HepG2 (cell line): ENCODE measurements around the gene BLVRB. TPM values are rescaled to one million over a fixed set of nuclear protein-coding genes. Genes with fewer than 3 reads are reported as not detected.

ENCODE experiments used
- BHLHE40 ChIP-seq: IDR thresholded peaks from 2 replicates; pipeline ENCODE4 v1.6.1; 2011; ENCODE audit warnings: low read length, improper control_type of control experiment
- CCDC6 ChIP-seq: sonication (generic); formaldehyde crosslinking; IDR thresholded peaks from 2 replicates; pipeline ENCODE4 v1.8.1; 2022; ENCODE audit warnings: mild to moderate bottlenecking, missing genetic modification reagents, moderate library complexity
- CREB1 ChIP-seq, 2 experiments: fragments of 450-650 bp in 1 of 2; IDR thresholded peaks; 2 replicates each; pipeline ENCODE4 v1.6.1; 2016 to 2017; ENCODE audit warnings: control low read depth in 1 of 2, mild to moderate bottlenecking in 1 of 2, missing compliant biosample characterization in 1 of 2, missing genetic modification characterization in 1 of 2
- GLMP ChIP-seq: sonication (generic); formaldehyde crosslinking; IDR thresholded peaks from 2 replicates; pipeline ENCODE4 v1.9.0; 2021; ENCODE audit warnings: missing genetic modification reagents, mild to moderate bottlenecking, borderline replicate concordance
- GPBP1L1 ChIP-seq: sonication (generic); formaldehyde crosslinking; IDR thresholded peaks from 2 replicates; pipeline ENCODE4 v1.5.0; 2020; ENCODE audit warnings: mild to moderate bottlenecking, missing genetic modification reagents
- HOXA3 ChIP-seq: sonication (generic); formaldehyde crosslinking; IDR thresholded peaks from 2 replicates; pipeline ENCODE4 v1.5.0; 2020; ENCODE audit warnings: missing genetic modification reagents
- MED1 ChIP-seq: sonication (generic); formaldehyde crosslinking; IDR thresholded peaks from 2 replicates; pipeline ENCODE4 v1.4.0; 2020; ENCODE audit warnings: missing genetic modification reagents
- MTA1 ChIP-seq: sonication (generic); formaldehyde crosslinking; IDR thresholded peaks from 2 replicates; pipeline ENCODE4 v1.4.0; 2020; ENCODE audit warnings: missing genetic modification reagents, mild to moderate bottlenecking, borderline replicate concordance
- PHF20 ChIP-seq: sonication (generic); formaldehyde crosslinking; IDR thresholded peaks from 2 replicates; pipeline ENCODE4 v1.5.0; 2020; ENCODE audit warnings: mild to moderate bottlenecking, missing genetic modification reagents
- PITX1 ChIP-seq: sonication (generic); formaldehyde crosslinking; IDR thresholded peaks from 2 replicates; pipeline ENCODE4 v1.5.1; 2020; ENCODE audit warnings: mild to moderate bottlenecking, missing genetic modification reagents
- PRDM4 ChIP-seq: sonication (generic); formaldehyde crosslinking; IDR thresholded peaks from 2 replicates; pipeline ENCODE4 v1.9.0; 2021; ENCODE audit warnings: missing genetic modification reagents, borderline replicate concordance
- RAD51 ChIP-seq: fragments of 450-650 bp; IDR thresholded peaks from 2 replicates; pipeline ENCODE4 v1.6.1; 2016; ENCODE audit warnings: borderline replicate concordance
- RBM22 ChIP-seq: fragments of 200-400 bp; formaldehyde crosslinking; optimal IDR thresholded peaks from 2 replicates; pipeline ENCODE3; 2017; ENCODE audit warnings: mild to moderate bottlenecking, low read length, moderate library complexity
- RXRA ChIP-seq: sonication (generic); formaldehyde crosslinking; IDR thresholded peaks from 2 replicates; pipeline ENCODE4 v1.5.1; 2020; ENCODE audit warnings: missing genetic modification reagents
- TBX3 ChIP-seq: fragments of 450-650 bp; IDR thresholded peaks from 2 replicates; pipeline ENCODE4 v1.6.1; 2017; ENCODE audit warnings: antibody characterized with exemption, mild to moderate bottlenecking, inconsistent platforms, borderline replicate concordance
- TRIM22 ChIP-seq: fragments of 450-650 bp; IDR thresholded peaks from 2 replicates; pipeline ENCODE4 v1.6.1; 2017
- ZMYM4 ChIP-seq: sonication (generic); formaldehyde crosslinking; IDR thresholded peaks from 2 replicates; pipeline ENCODE4 v1.8.1; 2023; ENCODE audit warnings: mild to moderate bottlenecking, missing genetic modification reagents
- ZNF260 ChIP-seq: sonication (generic); formaldehyde crosslinking; IDR thresholded peaks from 2 replicates; pipeline ENCODE4 v1.4.0; 2020; ENCODE audit warnings: missing genetic modification reagents, low read depth, mild to moderate bottlenecking, borderline replicate concordance
- ZNF3 ChIP-seq: IDR thresholded peaks from 2 replicates; pipeline ENCODE4 v1.7.0; 2017; ENCODE audit warnings: inconsistent platforms
- ZNF549 ChIP-seq: sonication (generic); formaldehyde crosslinking; IDR thresholded peaks from 2 replicates; pipeline ENCODE4 v1.5.0; 2020; ENCODE audit warnings: missing genetic modification reagents
- polyA plus RNA-seq, 8 experiments: library from polyadenylated mRNA; depleted of rRNA in 3 of 8; stranded (reverse) in 7 of 8; unstranded in 1 of 8; fragments of >200 nt; fragmentation: Illumina TruSeq in 4 of 8; extraction: Trizol in 4 of 8; gene quantifications; 2 replicates each; pipeline versions ENCODE4 v1.2.1 to v1.2.3, GENCODE V29; 2011 to 2016; ENCODE audit warnings: low read depth in 4 of 8, missing spikeins in 1 of 8, mixed read lengths in 1 of 8; ENCODE audit not compliant: insufficient read depth in 1 of 8
- total RNA-seq, 5 experiments: library from RNA; depleted of rRNA; stranded (reverse); fragments of >200 nt; fragmentation: Illumina TruSeq; extraction: Trizol; gene quantifications; 2 replicates each; pipeline ENCODE4 v1.2.3, GENCODE V29; 2016; ENCODE audit warnings: low read depth in 1 of 5
- TF ChIP-seq, protein P1 (sequence below): sonication (generic); formaldehyde crosslinking; IDR thresholded peaks from 2 replicates; pipeline ENCODE4 v1.4.0; 2020; ENCODE audit warnings: missing genetic modification reagents
- TF ChIP-seq, protein P2 (sequence below): IDR thresholded peaks from 2 replicates; pipeline ENCODE4 v1.6.1; 2016; ENCODE audit warnings: low read depth, borderline replicate concordance
- TF ChIP-seq, protein P3 (sequence below): sonication (generic); formaldehyde crosslinking; IDR thresholded peaks from 2 replicates; pipeline ENCODE4 v1.8.1; 2023; ENCODE audit warnings: mild to moderate bottlenecking, missing genetic modification reagents, borderline replicate concordance

The BLVRB gene
- total and polyA plus RNA-seq, 2 of the 13 experiments (the other 11 are each of a cell fraction or from before 2014, with no cell fraction given): 25.9 to 51.4 TPM

- TF ChIP-seq GLMP (CRISPR knock-in tag) (no peak), ZNF549 (CRISPR knock-in tag) (no peak), RAD51 (no peak), MED1 (peak; percentile 45), ZMYM4 (CRISPR knock-in tag) (peak; percentile 58), PHF20 (no peak), PRDM4 (no peak), TRIM22 (no peak), RXRA (CRISPR knock-in tag) (peak; percentile 76; the same call in 1 of the 2 replicates), TBX3 (no peak), CCDC6 (CRISPR knock-in tag) (0 out of 2 replicates have a peak, but pooled peaks have one; percentile 50), RBM22 (no peak), MTA1 (CRISPR knock-in tag) (no peak), CREB1 (IDR thresholded peaks at IDR 0.05) (peak; percentile 80), CREB1 (CRISPR knock-in tag; IDR thresholded peaks at IDR 0.05) (peak; percentile 89), ZNF260 (CRISPR knock-in tag) (no peak), BHLHE40 (no peak), PITX1 (peak; percentile 40; the same call in 1 of the 2 replicates), HOXA3 (CRISPR knock-in tag) (peak; percentile 76; the same call in 1 of the 2 replicates), ZNF3 (CRISPR knock-in tag) (no peak), GPBP1L1 (CRISPR knock-in tag) (no peak)
- TF ChIP-seq, protein P1, sequence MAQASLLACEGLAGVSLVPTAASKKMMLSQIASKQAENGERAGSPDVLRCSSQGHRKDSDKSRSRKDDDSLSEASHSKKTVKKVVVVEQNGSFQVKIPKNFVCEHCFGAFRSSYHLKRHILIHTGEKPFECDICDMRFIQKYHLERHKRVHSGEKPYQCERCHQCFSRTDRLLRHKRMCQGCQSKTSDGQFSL (CRISPR knock-in tag): peak; percentile 55; the same call in 1 of the 2 replicates
- TF ChIP-seq, protein P2, sequence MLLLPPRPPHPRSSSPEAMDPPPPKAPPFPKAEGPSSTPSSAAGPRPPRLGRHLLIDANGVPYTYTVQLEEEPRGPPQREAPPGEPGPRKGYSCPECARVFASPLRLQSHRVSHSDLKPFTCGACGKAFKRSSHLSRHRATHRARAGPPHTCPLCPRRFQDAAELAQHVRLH (CRISPR knock-in tag): no peak
- TF ChIP-seq, protein P3, sequence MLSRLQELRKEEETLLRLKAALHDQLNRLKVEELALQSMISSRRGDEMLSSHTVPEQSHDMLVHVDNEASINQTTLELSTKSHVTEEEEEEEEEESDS (CRISPR knock-in tag): no peak
These were observed 22.2 kb downstream of the BLVRB start (continued) for GRCh38 chr19:40443131-40443999.
